SK-N-SH treated with all-trans-retinoic acid at 6 μM for 48 hours (cell line): Measurements from ENCODE around the gene SPN.

Experiments used
- ATAC-seq: fragments of 200-7000 bp; cut with Tn5 transposase; 3 replicates; pipeline ENCODE4 v1.9.1; 2020; ENCODE audit warnings: mild to moderate bottlenecking, moderate library complexity
- ARNTL ChIP-seq: fragments of 450-650 bp; formaldehyde crosslinking; IDR thresholded peaks from 2 replicates; pipeline ENCODE4 v1.5.0; 2020; ENCODE audit warnings: low read depth, mild to moderate bottlenecking, moderate library complexity, borderline replicate concordance
- BACH2 ChIP-seq: fragments of 250-450 bp; sonication (Bioruptor Pico); IDR thresholded peaks from 2 replicates; pipeline ENCODE4 v1.9.0; 2021; ENCODE audit warnings: mild to moderate bottlenecking, borderline replicate concordance
- CREB5 ChIP-seq: fragments of 250-450 bp; sonication (Bioruptor Pico); IDR thresholded peaks from 2 replicates; pipeline ENCODE4 v1.5.1; 2020; ENCODE audit warnings: low read depth, mild to moderate bottlenecking, moderate library complexity
- CSDC2 ChIP-seq: fragments of 250-450 bp; sonication (Bioruptor Pico); IDR thresholded peaks from 2 replicates; pipeline ENCODE4 v1.5.0; 2020; ENCODE audit warnings: mild to moderate bottlenecking, moderate library complexity
- CSRNP3 ChIP-seq: fragments of 250-450 bp; sonication (Bioruptor Pico); IDR thresholded peaks from 2 replicates; pipeline ENCODE4 v1.5.1; 2021; ENCODE audit warnings: mild to moderate bottlenecking, moderate library complexity
- ESRRG ChIP-seq: fragments of 250-450 bp; sonication (Bioruptor Pico); IDR thresholded peaks from 2 replicates; pipeline ENCODE4 v1.6.1; 2021; ENCODE audit warnings: mild to moderate bottlenecking
- GLIS3 ChIP-seq: fragments of 250-450 bp; sonication (Bioruptor Pico); IDR thresholded peaks from 2 replicates; pipeline ENCODE4 v1.5.0; 2020; ENCODE audit warnings: mild to moderate bottlenecking, moderate library complexity
- ISL1 ChIP-seq: fragments of 250-450 bp; sonication (Bioruptor Pico); IDR thresholded peaks from 2 replicates; pipeline ENCODE4 v2.1.2; 2022; ENCODE audit warnings: mild to moderate bottlenecking, moderate library complexity
- OSR1 ChIP-seq: fragments of 250-450 bp; sonication (Bioruptor Pico); IDR thresholded peaks from 2 replicates; pipeline ENCODE4 v1.8.0; 2022; ENCODE audit warnings: moderate library complexity, mild to moderate bottlenecking, inconsistent platforms
- PPARA ChIP-seq: fragments of 250-450 bp; sonication (Bioruptor Pico); IDR thresholded peaks from 2 replicates; pipeline ENCODE4 v1.5.0; 2020; ENCODE audit warnings: mild to moderate bottlenecking, borderline replicate concordance
- RARB ChIP-seq: fragments of 250-450 bp; sonication (Bioruptor Pico); IDR thresholded peaks from 2 replicates; pipeline ENCODE4 v1.8.0; 2021; ENCODE audit warnings: mild to moderate bottlenecking, moderate library complexity
- SNAI2 ChIP-seq: fragments of 250-450 bp; sonication (Bioruptor Pico); IDR thresholded peaks from 2 replicates; pipeline ENCODE4 v1.5.0; 2020; ENCODE audit warnings: mild to moderate bottlenecking, moderate library complexity
- TCF4 ChIP-seq: fragments of 250-450 bp; sonication (Bioruptor Pico); IDR thresholded peaks from 2 replicates; pipeline ENCODE4 v1.8.0; 2021; ENCODE audit warnings: mild to moderate bottlenecking, moderate library complexity, borderline replicate concordance
- TOX ChIP-seq: fragments of 250-450 bp; sonication (Bioruptor Pico); IDR thresholded peaks from 2 replicates; pipeline ENCODE4 v1.8.0; 2021; ENCODE audit warnings: mild to moderate bottlenecking, moderate library complexity, borderline replicate concordance
- TSHZ2 ChIP-seq: fragments of 250-450 bp; sonication (Bioruptor Pico); IDR thresholded peaks from 2 replicates; pipeline ENCODE4 v1.5.0; 2020; ENCODE audit warnings: mild to moderate bottlenecking, moderate library complexity
- ZC3H10 ChIP-seq: fragments of 250-450 bp; sonication (Bioruptor Pico); IDR thresholded peaks from 2 replicates; pipeline ENCODE4 v1.5.1; 2021; ENCODE audit warnings: mild to moderate bottlenecking, moderate library complexity
- ZFP3 ChIP-seq: fragments of 250-450 bp; sonication (Bioruptor Pico); IDR thresholded peaks from 2 replicates; pipeline ENCODE4 v1.5.0; 2020; ENCODE audit warnings: mild to moderate bottlenecking, moderate library complexity
- ZFP30 ChIP-seq: fragments of 450-650 bp; formaldehyde crosslinking; IDR thresholded peaks from 2 replicates; pipeline ENCODE4 v1.5.0; 2022; ENCODE audit warnings: mild to moderate bottlenecking, moderate library complexity
- ZNF565 ChIP-seq: fragments of 450-650 bp; formaldehyde crosslinking; conservative IDR thresholded peaks from 2 replicates; pipeline ENCODE4 v1.5.0; 2020; ENCODE audit warnings: low read depth, mild to moderate bottlenecking, moderate library complexity
- ZNF70 ChIP-seq: fragments of 450-650 bp; formaldehyde crosslinking; IDR thresholded peaks from 2 replicates; pipeline ENCODE4 v1.5.0; 2020; ENCODE audit warnings: mild to moderate bottlenecking, moderate library complexity
- TF ChIP-seq, protein P1 (sequence below): fragments of 250-450 bp; sonication (Bioruptor Pico); IDR thresholded peaks from 2 replicates; pipeline ENCODE4 v1.8.0; 2021; ENCODE audit warnings: low read depth, mild to moderate bottlenecking, moderate library complexity, borderline replicate concordance

Gene SPN

GRCh38 chr16:29656688-29657523, 6.1 kb upstream of the SPN start:
- no peak for TF ChIP-seq OSR1 (CRISPR knock-in tag)
- no peak for TF ChIP-seq TOX (CRISPR knock-in tag)
- TF ChIP-seq ZNF70 (CRISPR knock-in tag): no peak
- TF ChIP-seq PPARA (CRISPR knock-in tag): no peak
- TF ChIP-seq ZNF565 (CRISPR knock-in tag): no peak
- TF ChIP-seq ZFP3 (CRISPR knock-in tag): no peak
- no peak for TF ChIP-seq CSRNP3 (CRISPR knock-in tag)
- no peak for TF ChIP-seq ZFP30 (CRISPR knock-in tag)
- TF ChIP-seq TSHZ2 (CRISPR knock-in tag): no peak
- TF ChIP-seq TCF4: no peak
- no peak for TF ChIP-seq CSDC2
- TF ChIP-seq ISL1 (CRISPR knock-in tag): no peak
- no peak for TF ChIP-seq SNAI2 (CRISPR knock-in tag)
- no peak for TF ChIP-seq ESRRG (CRISPR knock-in tag)
- TF ChIP-seq ARNTL: no peak
- no peak for ATAC-seq

- TF ChIP-seq TCF4: no peak
- no peak for TF ChIP-seq ZNF70 (CRISPR knock-in tag)
- TF ChIP-seq CSDC2: no peak
- no peak for TF ChIP-seq PPARA (CRISPR knock-in tag)
- no peak for TF ChIP-seq BACH2
- TF ChIP-seq OSR1 (CRISPR knock-in tag): no peak
- TF ChIP-seq ZFP3 (CRISPR knock-in tag): no peak
- TF ChIP-seq GLIS3 (CRISPR knock-in tag): no peak
- no peak for TF ChIP-seq ZC3H10
- TF ChIP-seq CSRNP3 (CRISPR knock-in tag): no peak
- TF ChIP-seq TSHZ2 (CRISPR knock-in tag): no peak
- TF ChIP-seq, protein P1, sequence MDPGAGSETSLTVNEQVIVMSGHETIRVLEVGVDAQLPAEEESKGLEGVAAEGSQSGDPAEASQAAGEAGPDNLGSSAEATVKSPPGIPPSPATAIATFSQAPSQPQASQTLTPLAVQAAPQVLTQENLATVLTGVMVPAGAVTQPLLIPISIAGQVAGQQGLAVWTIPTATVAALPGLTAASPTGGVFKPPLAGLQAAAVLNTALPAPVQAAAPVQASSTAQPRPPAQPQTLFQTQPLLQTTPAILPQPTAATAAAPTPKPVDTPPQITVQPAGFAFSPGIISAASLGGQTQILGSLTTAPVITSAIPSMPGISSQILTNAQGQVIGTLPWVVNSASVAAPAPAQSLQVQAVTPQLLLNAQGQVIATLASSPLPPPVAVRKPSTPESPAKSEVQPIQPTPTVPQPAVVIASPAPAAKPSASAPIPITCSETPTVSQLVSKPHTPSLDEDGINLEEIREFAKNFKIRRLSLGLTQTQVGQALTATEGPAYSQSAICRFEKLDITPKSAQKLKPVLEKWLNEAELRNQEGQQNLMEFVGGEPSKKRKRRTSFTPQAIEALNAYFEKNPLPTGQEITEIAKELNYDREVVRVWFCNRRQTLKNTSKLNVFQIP (CRISPR knock-in tag): no peak
- TF ChIP-seq ARNTL: no peak
- no peak for TF ChIP-seq ZNF565 (CRISPR knock-in tag)
- no peak for TF ChIP-seq CREB5 (CRISPR knock-in tag)
- TF ChIP-seq TOX (CRISPR knock-in tag): no peak
- no peak for TF ChIP-seq SNAI2 (CRISPR knock-in tag)
- TF ChIP-seq RARB (CRISPR knock-in tag): no peak
- no peak for TF ChIP-seq ESRRG (CRISPR knock-in tag)
- ATAC-seq: no peak
Measured at GRCh38 chr16:29658705-29659104, 4.3 kb upstream of the SPN start.
